ENCODE results near the gene BMPR1B.

The BMPR1B gene

DNA sequence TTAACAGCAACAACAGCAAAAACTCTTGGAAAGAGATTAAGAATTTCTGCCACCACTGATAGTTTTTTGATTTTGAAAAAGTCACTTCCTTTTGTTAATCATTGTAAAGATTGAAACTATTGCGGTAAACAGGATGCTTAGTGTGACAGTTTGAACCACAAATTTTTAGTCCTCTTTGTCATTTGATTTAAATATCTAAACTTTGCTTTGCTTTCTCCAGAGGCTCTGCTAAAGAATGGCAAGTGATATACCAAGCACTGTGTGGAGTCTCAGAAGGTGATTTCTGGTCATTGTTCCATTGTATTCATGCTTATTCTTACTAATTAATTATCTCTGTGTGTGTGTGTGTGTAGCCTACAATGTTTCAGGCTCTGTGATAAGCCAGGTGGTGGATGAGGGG is 155.6 kb downstream of the BMPR1B start:
- no peak for DNase-seq
- H3K9me3 ChIP-seq (ENCODE audit: insufficient read depth, low read depth, low read length): peaks cover 6% of the 10 kb centered on the region
- no peak overlapping the region for H3K4me2 ChIP-seq (ENCODE audit: low read length)
- no peak overlapping the region for H4K91ac ChIP-seq (ENCODE audit: low read depth, low read length)
- no peaks in the 10 kb centered on the region for H3K79me1 ChIP-seq (ENCODE audit: low read length)
- H4K8ac ChIP-seq (ENCODE audit: low read depth, low read length): no peak overlapping the region
- no peaks in the 10 kb centered on the region for H3K27me3 ChIP-seq (ENCODE audit: insufficient read depth, low read length)
- H3K9ac ChIP-seq (ENCODE audit: low read length): no peak overlapping the region
- H3K4me3 ChIP-seq (ENCODE audit: low read depth, low read length): no peak overlapping the region
- no peak overlapping the region for H3K14ac ChIP-seq (ENCODE audit: low read length)
- no peaks in the 10 kb centered on the region for H3K79me2 ChIP-seq (ENCODE audit: control insufficient read depth, insufficient read depth, low read length, poor library complexity)
- no peak overlapping the region for H3K23ac ChIP-seq (ENCODE audit: low read length)
- no peak overlapping the region for H2AFZ ChIP-seq (ENCODE audit: insufficient read depth, low read length, poor library complexity)
- no peak overlapping the region for H2AK5ac ChIP-seq (ENCODE audit: low read length)
- no peaks in the 10 kb centered on the region for H3K4me1 ChIP-seq (ENCODE audit: control insufficient read depth in 1 of 2, insufficient read depth in 2 of 2, low read length in 2 of 2)
- no peak overlapping the region for H4K12ac ChIP-seq (ENCODE audit: low read depth, low read length)
- H2BK120ac ChIP-seq (ENCODE audit: insufficient read depth, low read length, poor library complexity): no peak overlapping the region
- no peak overlapping the region for H2BK5ac ChIP-seq (ENCODE audit: low read depth, low read length, poor library complexity)
- no peak overlapping the region for H3K27ac ChIP-seq (ENCODE audit: low read depth, low read length)
- H3K18ac ChIP-seq (ENCODE audit: low read length): no peak overlapping the region
- no CpG with 5 or more reads among the region's 1 CpG for WGBS (ENCODE audit: extremely low coverage, insufficient coverage, insufficient read length)
- H3K36me3 ChIP-seq (ENCODE audit: control insufficient read depth in 1 of 2, insufficient read depth in 2 of 2, low read length in 2 of 2): no peaks in the 10 kb centered on the region
- H2BK12ac ChIP-seq (ENCODE audit: low read length): no peak overlapping the region
- H3K4ac ChIP-seq (ENCODE audit: low read depth, low read length): no peak overlapping the region

DNA sequence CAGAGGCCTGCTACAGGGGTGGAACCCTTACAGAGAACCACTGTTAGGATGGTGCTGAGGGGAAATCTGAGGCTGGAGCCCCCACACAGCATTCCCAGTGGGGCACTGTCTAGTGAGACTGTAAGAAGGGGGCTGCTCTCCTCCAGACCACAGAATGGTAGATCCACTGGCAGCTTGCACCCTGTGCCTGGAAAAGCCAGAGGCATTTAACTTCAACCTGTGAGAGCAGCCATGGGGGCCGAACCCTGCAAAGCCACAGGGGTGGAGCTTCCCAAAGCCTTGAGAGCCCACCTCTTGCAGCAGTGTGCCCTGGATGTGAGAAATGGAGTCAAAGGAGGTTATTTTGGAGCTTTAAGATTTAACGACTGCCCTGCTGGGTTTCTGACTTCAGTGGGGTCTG is 159.4 kb downstream of the BMPR1B start:
- Histone ChIP-seq H2BK5ac (ENCODE audit: low read depth, low read length, poor library complexity) (no peak overlapping the region), H2BK12ac (ENCODE audit: low read length) (no peak overlapping the region), H4K8ac (ENCODE audit: low read depth, low read length) (no peak overlapping the region), H2BK120ac (ENCODE audit: insufficient read depth, low read length, poor library complexity) (no peak overlapping the region), H4K91ac (ENCODE audit: low read depth, low read length) (no peak overlapping the region), H3K4me3 (ENCODE audit: low read depth, low read length) (no peak overlapping the region), H2AK5ac (ENCODE audit: low read length) (no peak overlapping the region), H3K4me2 (ENCODE audit: low read length) (no peak overlapping the region), H3K79me2 (ENCODE audit: control insufficient read depth, insufficient read depth, low read length, poor library complexity) (no peaks in the 10 kb centered on the region), H3K79me1 (ENCODE audit: low read length) (no peaks in the 10 kb centered on the region), H3K14ac (ENCODE audit: low read length) (no peak overlapping the region), H3K27me3 (ENCODE audit: insufficient read depth, low read length) (no peaks in the 10 kb centered on the region), H3K4ac (ENCODE audit: low read depth, low read length) (no peak overlapping the region), H3K36me3 (ENCODE audit: control insufficient read depth in 1 of 2, insufficient read depth in 2 of 2, low read length in 2 of 2) (no peaks in the 10 kb centered on the region), H3K9ac (ENCODE audit: low read length) (no peak overlapping the region), H3K18ac (ENCODE audit: low read length) (no peak overlapping the region), H3K23ac (ENCODE audit: low read length) (no peak overlapping the region), H3K9me3 (ENCODE audit: insufficient read depth, low read depth, low read length) (peaks cover 6% of the 10 kb centered on the region), H2AFZ (ENCODE audit: insufficient read depth, low read length, poor library complexity) (no peak overlapping the region), H4K12ac (ENCODE audit: low read depth, low read length) (no peak overlapping the region), H3K27ac (ENCODE audit: low read depth, low read length) (no peak overlapping the region), H3K4me1 (ENCODE audit: control insufficient read depth in 1 of 2, insufficient read depth in 2 of 2, low read length in 2 of 2) (no peaks in the 10 kb centered on the region)
- DNase-seq: no peak
- no CpG with 5 or more reads among the region's 2 CpGs for WGBS (ENCODE audit: extremely low coverage, insufficient coverage, insufficient read length)

DNA sequence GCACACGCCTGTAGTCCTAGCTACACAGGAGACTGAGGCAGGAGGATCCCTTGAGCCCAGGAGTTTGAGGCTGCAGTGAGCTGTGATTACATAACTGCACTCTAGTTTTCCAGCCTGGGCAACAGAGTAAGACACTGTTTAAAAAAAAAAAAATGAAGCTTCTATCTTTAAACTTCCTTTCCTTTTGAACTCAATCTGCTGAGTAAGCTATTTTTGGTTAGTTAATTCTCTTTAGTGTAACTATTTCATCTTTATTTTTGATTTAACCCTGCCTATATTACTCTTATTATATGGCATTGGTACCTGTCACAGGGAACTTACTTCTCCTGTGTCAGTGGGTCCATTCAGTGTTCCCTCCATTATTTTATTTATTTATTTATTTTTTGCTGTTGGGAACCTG is 160.8 kb downstream of the BMPR1B start:
- no peak overlapping the region for H3K23ac ChIP-seq (ENCODE audit: low read length)
- H2AFZ ChIP-seq (ENCODE audit: insufficient read depth, low read length, poor library complexity): no peak overlapping the region
- H3K4me1 ChIP-seq (ENCODE audit: control insufficient read depth in 1 of 2, insufficient read depth in 2 of 2, low read length in 2 of 2): no peaks in the 10 kb centered on the region
- H3K27me3 ChIP-seq (ENCODE audit: insufficient read depth, low read length): no peaks in the 10 kb centered on the region
- H3K14ac ChIP-seq (ENCODE audit: low read length): no peak overlapping the region
- no peak overlapping the region for H3K4me2 ChIP-seq (ENCODE audit: low read length)
- WGBS (ENCODE audit: extremely low coverage, insufficient coverage, insufficient read length): no CpG with 5 or more reads among the region's 1 CpG
- no peak overlapping the region for H4K91ac ChIP-seq (ENCODE audit: low read depth, low read length)
- H2BK12ac ChIP-seq (ENCODE audit: low read length): no peak overlapping the region
- no peak overlapping the region for H2BK5ac ChIP-seq (ENCODE audit: low read depth, low read length, poor library complexity)
- no peak overlapping the region for H3K18ac ChIP-seq (ENCODE audit: low read length)
- H3K9ac ChIP-seq (ENCODE audit: low read length): no peak overlapping the region
- H3K36me3 ChIP-seq (ENCODE audit: control insufficient read depth in 1 of 2, insufficient read depth in 2 of 2, low read length in 2 of 2): no peaks in the 10 kb centered on the region
- no peak overlapping the region for H3K4ac ChIP-seq (ENCODE audit: low read depth, low read length)
- H2BK120ac ChIP-seq (ENCODE audit: insufficient read depth, low read length, poor library complexity): no peak overlapping the region
- no peak overlapping the region for H2AK5ac ChIP-seq (ENCODE audit: low read length)
- no peak overlapping the region for H3K27ac ChIP-seq (ENCODE audit: low read depth, low read length)
- H3K4me3 ChIP-seq (ENCODE audit: low read depth, low read length): no peak overlapping the region
- H4K12ac ChIP-seq (ENCODE audit: low read depth, low read length): no peak overlapping the region
- H3K79me1 ChIP-seq (ENCODE audit: low read length): no peaks in the 10 kb centered on the region
- no peak for DNase-seq
- no peaks in the 10 kb centered on the region for H3K79me2 ChIP-seq (ENCODE audit: control insufficient read depth, insufficient read depth, low read length, poor library complexity)
- H4K8ac ChIP-seq (ENCODE audit: low read depth, low read length): no peak overlapping the region
- peaks cover 6% of the 10 kb centered on the region for H3K9me3 ChIP-seq (ENCODE audit: insufficient read depth, low read depth, low read length)

DNA sequence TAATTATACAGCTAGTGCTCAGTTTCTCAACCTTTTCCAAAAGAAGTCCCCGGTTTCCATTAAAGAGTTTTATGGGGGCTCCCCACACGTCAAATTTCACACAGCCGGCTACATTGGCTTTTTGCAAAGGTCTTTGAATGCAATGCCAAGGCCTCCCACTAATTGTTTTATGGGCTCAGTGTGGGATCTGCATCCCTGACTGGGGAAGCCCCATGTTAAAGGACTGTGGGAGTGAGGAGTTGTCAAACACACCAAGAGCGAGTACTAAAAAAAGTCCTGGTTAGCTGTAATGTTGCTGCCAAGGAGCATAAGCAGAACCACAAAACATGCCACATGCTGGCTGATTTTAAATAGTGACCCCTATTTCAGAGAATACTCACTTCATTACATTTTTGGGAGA is 162.6 kb downstream of the BMPR1B start:
- H3K4me3 ChIP-seq (ENCODE audit: low read depth, low read length): no peak overlapping the region
- H3K27me3 ChIP-seq (ENCODE audit: insufficient read depth, low read length): no peaks in the 10 kb centered on the region
- H3K23ac ChIP-seq (ENCODE audit: low read length): no peak overlapping the region
- H3K4ac ChIP-seq (ENCODE audit: low read depth, low read length): no peak overlapping the region
- no peaks in the 10 kb centered on the region for H3K79me1 ChIP-seq (ENCODE audit: low read length)
- no peak for DNase-seq
- H3K9ac ChIP-seq (ENCODE audit: low read length): no peak overlapping the region
- H3K36me3 ChIP-seq (ENCODE audit: control insufficient read depth in 1 of 2, insufficient read depth in 2 of 2, low read length in 2 of 2): no peaks in the 10 kb centered on the region
- H3K79me2 ChIP-seq (ENCODE audit: control insufficient read depth, insufficient read depth, low read length, poor library complexity): no peaks in the 10 kb centered on the region
- H2BK5ac ChIP-seq (ENCODE audit: low read depth, low read length, poor library complexity): no peak overlapping the region
- no peak overlapping the region for H3K27ac ChIP-seq (ENCODE audit: low read depth, low read length)
- H2AK5ac ChIP-seq (ENCODE audit: low read length): no peak overlapping the region
- WGBS (ENCODE audit: extremely low coverage, insufficient coverage, insufficient read length): no CpG with 5 or more reads among the region's 4 CpGs
- no peaks in the 10 kb centered on the region for H3K4me1 ChIP-seq (ENCODE audit: control insufficient read depth in 1 of 2, insufficient read depth in 2 of 2, low read length in 2 of 2)
- H2AFZ ChIP-seq (ENCODE audit: insufficient read depth, low read length, poor library complexity): no peak overlapping the region
- peaks cover 6% of the 10 kb centered on the region for H3K9me3 ChIP-seq (ENCODE audit: insufficient read depth, low read depth, low read length)
- H3K14ac ChIP-seq (ENCODE audit: low read length): no peak overlapping the region
- H4K91ac ChIP-seq (ENCODE audit: low read depth, low read length): no peak overlapping the region
- no peak overlapping the region for H3K4me2 ChIP-seq (ENCODE audit: low read length)
- no peak overlapping the region for H4K12ac ChIP-seq (ENCODE audit: low read depth, low read length)
- H2BK120ac ChIP-seq (ENCODE audit: insufficient read depth, low read length, poor library complexity): no peak overlapping the region
- H4K8ac ChIP-seq (ENCODE audit: low read depth, low read length): no peak overlapping the region
- H3K18ac ChIP-seq (ENCODE audit: low read length): no peak overlapping the region
- H2BK12ac ChIP-seq (ENCODE audit: low read length): no peak overlapping the region

Measured in trophoblast cell (in vitro differentiated cells and primary cell).